ENCODE results near the gene WDCP.
"Not testable (repeated sequence)": the region's sequence is repeated elsewhere in the genome, so short reads cannot be mapped to it uniquely, and the experiment has no call there.

Gene WDCP, protein sequence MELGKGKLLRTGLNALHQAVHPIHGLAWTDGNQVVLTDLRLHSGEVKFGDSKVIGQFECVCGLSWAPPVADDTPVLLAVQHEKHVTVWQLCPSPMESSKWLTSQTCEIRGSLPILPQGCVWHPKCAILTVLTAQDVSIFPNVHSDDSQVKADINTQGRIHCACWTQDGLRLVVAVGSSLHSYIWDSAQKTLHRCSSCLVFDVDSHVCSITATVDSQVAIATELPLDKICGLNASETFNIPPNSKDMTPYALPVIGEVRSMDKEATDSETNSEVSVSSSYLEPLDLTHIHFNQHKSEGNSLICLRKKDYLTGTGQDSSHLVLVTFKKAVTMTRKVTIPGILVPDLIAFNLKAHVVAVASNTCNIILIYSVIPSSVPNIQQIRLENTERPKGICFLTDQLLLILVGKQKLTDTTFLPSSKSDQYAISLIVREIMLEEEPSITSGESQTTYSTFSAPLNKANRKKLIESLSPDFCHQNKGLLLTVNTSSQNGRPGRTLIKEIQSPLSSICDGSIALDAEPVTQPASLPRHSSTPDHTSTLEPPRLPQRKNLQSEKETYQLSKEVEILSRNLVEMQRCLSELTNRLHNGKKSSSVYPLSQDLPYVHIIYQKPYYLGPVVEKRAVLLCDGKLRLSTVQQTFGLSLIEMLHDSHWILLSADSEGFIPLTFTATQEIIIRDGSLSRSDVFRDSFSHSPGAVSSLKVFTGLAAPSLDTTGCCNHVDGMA

GRCh38 chr2:24046930-24047702, at the start of gene WDCP:
WDCP (minus strand) TSS chr2:24047391; CDS start chr2:24039494, 7,897 bp downstream.
- DNase-seq (ENCODE audit: low read depth): peak; percentile 95
- TF ChIP-seq, protein P1, sequence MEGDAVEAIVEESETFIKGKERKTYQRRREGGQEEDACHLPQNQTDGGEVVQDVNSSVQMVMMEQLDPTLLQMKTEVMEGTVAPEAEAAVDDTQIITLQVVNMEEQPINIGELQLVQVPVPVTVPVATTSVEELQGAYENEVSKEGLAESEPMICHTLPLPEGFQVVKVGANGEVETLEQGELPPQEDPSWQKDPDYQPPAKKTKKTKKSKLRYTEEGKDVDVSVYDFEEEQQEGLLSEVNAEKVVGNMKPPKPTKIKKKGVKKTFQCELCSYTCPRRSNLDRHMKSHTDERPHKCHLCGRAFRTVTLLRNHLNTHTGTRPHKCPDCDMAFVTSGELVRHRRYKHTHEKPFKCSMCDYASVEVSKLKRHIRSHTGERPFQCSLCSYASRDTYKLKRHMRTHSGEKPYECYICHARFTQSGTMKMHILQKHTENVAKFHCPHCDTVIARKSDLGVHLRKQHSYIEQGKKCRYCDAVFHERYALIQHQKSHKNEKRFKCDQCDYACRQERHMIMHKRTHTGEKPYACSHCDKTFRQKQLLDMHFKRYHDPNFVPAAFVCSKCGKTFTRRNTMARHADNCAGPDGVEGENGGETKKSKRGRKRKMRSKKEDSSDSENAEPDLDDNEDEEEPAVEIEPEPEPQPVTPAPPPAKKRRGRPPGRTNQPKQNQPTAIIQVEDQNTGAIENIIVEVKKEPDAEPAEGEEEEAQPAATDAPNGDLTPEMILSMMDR (IDR thresholded peaks at IDR 0.05; ENCODE audit: control insufficient read depth, extremely low read depth, insufficient read depth): no peak
- H3K4me3 ChIP-seq (ENCODE audit: low read depth, low read length): peak within 1 kb of the TSS; percentile 91

- not testable (repeated sequence) for DNase-seq (ENCODE audit: low read depth); H3K4me3 ChIP-seq (ENCODE audit: low read depth, low read length)
These were observed 48.0 kb upstream of the WDCP start for GRCh38 chr2:24095171-24095677.

DNA sequence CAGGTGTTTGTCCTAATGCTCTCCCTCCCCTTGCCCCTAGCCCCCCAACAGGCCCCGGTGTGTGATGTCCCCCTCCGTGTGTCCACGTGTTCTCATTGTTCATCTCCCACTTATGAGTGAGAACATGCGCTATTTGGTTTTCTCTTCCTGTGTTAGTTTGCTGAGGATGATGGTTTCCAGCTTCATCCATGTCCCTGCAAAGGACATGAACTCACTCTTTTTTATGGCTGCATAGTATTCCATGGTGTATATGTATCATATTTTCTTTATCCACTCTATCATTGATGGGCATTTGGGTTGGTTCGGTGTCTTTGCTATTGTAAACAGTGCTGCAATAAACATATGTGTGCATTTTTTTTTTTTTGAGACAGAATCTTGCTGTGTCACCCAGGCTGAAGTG, 46.1 kb upstream of the WDCP start:
- H3K4me3 ChIP-seq (ENCODE audit: low read depth, low read length); DNase-seq (ENCODE audit: low read depth): not testable (repeated sequence)

DNA sequence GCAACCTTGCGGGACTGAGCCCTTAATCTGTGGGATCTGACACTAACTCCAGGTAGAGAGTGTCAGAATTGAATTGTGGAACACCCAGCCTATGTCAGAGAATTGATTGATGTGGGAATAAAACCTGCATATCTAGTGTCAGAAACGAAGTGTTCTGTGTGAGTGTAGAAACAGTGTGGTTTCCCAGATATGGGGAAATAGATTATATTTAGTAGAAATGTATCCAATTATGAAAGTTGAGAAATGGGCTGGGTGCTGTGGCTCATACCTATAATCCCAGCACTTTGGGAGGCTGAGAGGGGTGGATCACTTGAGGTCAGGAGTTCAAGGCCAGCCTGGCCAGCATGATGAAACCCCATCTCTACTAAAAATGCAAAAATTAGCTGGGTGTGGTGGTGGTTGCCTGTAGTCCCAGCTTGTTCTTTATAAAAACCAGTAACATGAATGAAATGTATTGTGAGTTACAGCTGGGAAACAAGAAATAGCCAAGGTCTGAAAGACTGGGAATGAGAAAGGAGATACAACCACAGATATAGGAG, 41.7 kb upstream of the WDCP start:
- DNase-seq (ENCODE audit: low read depth): no peak
- no peak overlapping the region for H3K4me3 ChIP-seq (ENCODE audit: low read depth, low read length)
- TF ChIP-seq, protein P1 (IDR thresholded peaks at IDR 0.05; ENCODE audit: control insufficient read depth, extremely low read depth, insufficient read depth): no peak

DNA sequence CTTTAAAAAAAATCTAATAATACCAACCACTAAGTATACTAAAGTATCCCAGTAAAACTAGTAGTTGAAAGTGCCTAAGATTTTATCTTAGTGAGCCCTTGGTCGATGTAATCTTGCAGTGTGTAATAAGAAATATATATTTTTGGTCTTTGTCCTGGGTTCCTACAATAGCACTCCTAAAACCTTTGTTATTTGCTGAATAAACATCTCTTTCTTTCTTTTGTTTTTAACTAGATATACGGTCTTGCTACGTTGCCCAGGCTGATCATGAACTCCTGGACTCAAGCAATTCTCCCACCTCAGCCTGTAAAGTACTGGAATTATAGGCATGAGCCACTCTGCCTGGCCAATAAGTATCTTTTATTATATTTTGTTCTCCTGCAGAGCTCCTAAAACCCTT, 39.8 kb upstream of the WDCP start:
- TF ChIP-seq, protein P1 (IDR thresholded peaks at IDR 0.05; ENCODE audit: control insufficient read depth, extremely low read depth, insufficient read depth): no peak
- H3K4me3 ChIP-seq (ENCODE audit: low read depth, low read length): no peak overlapping the region
- no peak for DNase-seq (ENCODE audit: low read depth)

- DNase-seq (ENCODE audit: low read depth): no peak
- TF ChIP-seq, protein P1 (IDR thresholded peaks at IDR 0.05; ENCODE audit: control insufficient read depth, extremely low read depth, insufficient read depth): no peak
- no peak overlapping the region for H3K4me3 ChIP-seq (ENCODE audit: low read depth, low read length)
These were observed 39.0 kb upstream of the WDCP start for GRCh38 chr2:24086241-24086640.

DNA sequence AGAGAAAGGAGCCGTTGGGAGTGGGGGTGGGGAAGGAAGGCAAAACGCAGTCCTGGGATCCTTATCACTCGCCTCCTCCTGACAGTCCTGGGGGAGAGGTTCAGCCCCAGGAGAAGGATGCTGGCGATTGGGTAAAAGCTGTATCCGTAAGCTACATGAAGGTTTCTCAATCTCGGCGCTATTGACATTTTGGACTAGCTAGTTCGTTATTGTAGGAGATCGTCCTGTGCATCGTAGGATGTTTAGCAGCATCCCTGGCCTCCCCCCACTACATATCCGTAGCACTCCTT, 38.0 kb upstream of the WDCP start:
- H3K4me3 ChIP-seq (ENCODE audit: low read depth, low read length): peak overlapping the region; percentile 57
- TF ChIP-seq, protein P1 (IDR thresholded peaks at IDR 0.05; ENCODE audit: control insufficient read depth, extremely low read depth, insufficient read depth): no peak
- DNase-seq (ENCODE audit: low read depth): no peak
